Progenitor cell of endocrine pancreas (in vitro differentiated cells): ENCODE measurements around the gene SLC35F3. TPM values are rescaled to one million over a fixed set of nuclear protein-coding genes. Genes with fewer than 3 reads are reported as not detected.

Experiments used
- DNase-seq: peaks from one replicate; pipeline ENCODE4 v3.0.0; 2021; ENCODE audit warnings: low spot score; ENCODE audit not compliant: unreplicated experiment
- H3K27ac Mint-ChIP-seq: 2 replicates; pipeline ENCODE4 v1.8.0; 2021; ENCODE audit warnings: mild to moderate bottlenecking, moderate library complexity, mixed read lengths
- H3K27me3 Mint-ChIP-seq: 2 replicates; pipeline ENCODE4 v1.8.0; 2021; ENCODE audit warnings: mixed read lengths
- H3K36me3 Mint-ChIP-seq: 2 replicates; pipeline ENCODE4 v1.8.0; 2022; ENCODE audit warnings: mixed read lengths; ENCODE audit not compliant: insufficient read depth
- H3K4me1 Mint-ChIP-seq: 2 replicates; pipeline ENCODE4 v1.8.0; 2021; ENCODE audit warnings: low read depth, mixed read lengths
- H3K4me3 Mint-ChIP-seq: 2 replicates; pipeline ENCODE4 v1.8.0; 2021; ENCODE audit warnings: low read depth, mild to moderate bottlenecking, moderate library complexity, mixed read lengths
- H3K9me3 Mint-ChIP-seq: 2 replicates; pipeline ENCODE4 v1.8.0; 2021; ENCODE audit warnings: low read depth, mixed read lengths
- CTCF ChIP-seq: fragments of 200-600 bp; sonication (generic); IDR thresholded peaks from one replicate; pipeline ENCODE4 v1.5.0; 2021; ENCODE audit warnings: antibody characterized with exemption, mild to moderate bottlenecking; ENCODE audit not compliant: unreplicated experiment
- total RNA-seq: library from RNA; stranded (reverse); gene quantifications from 2 replicates; pipeline ENCODE4 v1.2.1, GENCODE V29; 2021

Gene SLC35F3
- total RNA-seq, 1 donor from 2014 or later = 0.74 TPM

DNA sequence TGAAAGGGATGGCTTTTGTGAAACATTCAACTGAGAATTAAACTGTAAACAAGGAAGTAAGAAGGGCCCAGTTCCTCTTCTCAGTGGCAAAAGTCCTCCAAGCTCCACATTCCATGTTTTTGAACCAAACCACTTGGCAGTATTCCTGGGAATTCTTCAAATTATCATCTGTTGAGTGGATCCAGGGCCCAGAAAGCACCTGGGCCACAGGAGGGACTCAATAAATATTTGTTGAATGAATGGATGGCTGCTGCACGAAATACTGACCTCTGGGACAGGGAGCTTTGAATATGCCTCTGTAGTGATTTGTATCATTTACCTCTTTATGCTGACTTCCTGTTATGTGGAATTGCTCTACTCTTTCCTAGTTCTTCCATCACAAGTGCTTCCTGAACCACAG, 4.7 kb downstream of the SLC35F3 start:
- Mint-ChIP-seq H3K27me3 (peaks cover 47% of the 10 kb centered on the region), H3K9me3 (no peaks in the 10 kb centered on the region), H3K4me1 (peaks cover 4% of the 10 kb centered on the region), H3K36me3 (no peaks in the 10 kb centered on the region), H3K27ac (no peak overlapping the region), H3K4me3 (no peak overlapping the region)
- DNase-seq = no peak
- no peak for TF ChIP-seq CTCF

DNA sequence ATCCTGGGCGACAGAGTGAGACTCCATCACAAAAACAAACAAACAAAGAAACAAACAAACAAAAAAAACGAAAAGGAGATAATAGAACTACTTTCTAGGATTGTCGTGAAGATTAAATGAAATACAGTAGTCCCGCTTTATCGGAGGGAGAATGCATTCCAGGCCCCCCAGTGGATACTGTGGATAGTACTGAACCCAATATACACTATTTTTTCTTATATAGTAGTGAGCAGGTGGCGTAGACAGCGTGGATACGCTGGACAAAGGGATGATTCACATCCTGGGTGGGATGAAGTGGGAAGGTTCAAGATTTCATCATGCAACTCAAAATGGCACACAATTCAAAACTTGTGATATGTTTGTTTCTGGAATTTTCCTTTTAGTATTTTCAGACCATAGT, 8.0 kb downstream of the SLC35F3 start:
- Mint-ChIP-seq H3K27ac (no peak overlapping the region), H3K36me3 (peaks cover 1% of the 10 kb centered on the region), H3K4me3 (no peak overlapping the region), H3K9me3 (peaks cover 5% of the 10 kb centered on the region), H3K27me3 (peaks cover 23% of the 10 kb centered on the region), H3K4me1 (no peaks in the 10 kb centered on the region)
- TF ChIP-seq CTCF = peak; percentile 8
- no peak for DNase-seq

DNA sequence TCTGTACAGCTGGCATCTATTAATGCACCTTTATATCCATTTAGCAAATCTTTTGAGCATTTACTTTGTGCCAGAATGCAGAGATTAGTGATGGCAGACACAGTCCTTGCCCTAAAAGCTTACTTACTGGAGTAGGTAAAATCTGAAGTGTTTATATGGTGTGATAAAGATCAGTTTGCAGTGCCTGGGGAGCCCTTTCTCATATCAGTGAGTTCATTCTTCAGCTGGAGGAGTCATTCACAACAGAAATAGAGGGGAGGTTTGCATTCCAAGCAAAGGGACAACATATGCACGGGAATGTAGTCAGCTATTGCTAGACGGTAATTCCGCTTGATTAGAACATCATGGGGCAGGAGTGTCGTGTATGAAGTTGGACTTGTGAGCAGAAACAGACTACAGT, 8.4 kb downstream of the SLC35F3 start:
- no peak for TF ChIP-seq CTCF
- H3K4me3 Mint-ChIP-seq = no peak overlapping the region
- no peak overlapping the region for H3K27ac Mint-ChIP-seq
- no peak for DNase-seq
- H3K27me3 Mint-ChIP-seq = peaks cover 20% of the 10 kb centered on the region
- H3K36me3 Mint-ChIP-seq = peaks cover 1% of the 10 kb centered on the region
- H3K4me1 Mint-ChIP-seq = no peaks in the 10 kb centered on the region
- peaks cover 5% of the 10 kb centered on the region for H3K9me3 Mint-ChIP-seq

DNA sequence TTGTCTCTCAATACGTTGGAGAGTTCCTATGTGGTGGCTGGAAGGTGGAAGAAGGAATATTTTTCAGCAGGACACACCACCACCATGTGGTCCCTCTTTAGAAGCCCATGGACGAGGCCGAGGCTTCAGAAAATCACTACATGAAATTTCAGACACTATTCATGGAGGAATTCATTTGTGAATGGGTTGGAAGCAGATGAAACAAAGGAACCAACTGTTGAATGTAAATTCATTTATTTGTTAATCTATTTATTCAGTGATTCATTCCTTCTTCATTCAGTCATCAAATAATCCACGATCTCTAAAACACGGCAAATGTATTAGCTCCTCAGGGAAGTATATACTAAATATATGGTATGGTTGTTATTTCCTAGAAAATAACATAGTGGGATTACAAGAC, 12.2 kb downstream of the SLC35F3 start:
- H3K4me3 Mint-ChIP-seq = no peak overlapping the region

GRCh38 chr1:233919786-233920185, 15.3 kb downstream of the SLC35F3 start:
- Mint-ChIP-seq H3K27me3 (no peaks in the 10 kb centered on the region), H3K4me1 (no peaks in the 10 kb centered on the region), H3K4me3 (no peak overlapping the region), H3K9me3 (peaks cover 5% of the 10 kb centered on the region), H3K36me3 (peaks cover 2% of the 10 kb centered on the region), H3K27ac (no peak overlapping the region)
- TF ChIP-seq CTCF = no peak
- no peak for DNase-seq

More for the DNA sequence above, 12.2 kb downstream of the SLC35F3 start:
- Mint-ChIP-seq H3K4me1 (no peaks in the 10 kb centered on the region), H3K36me3 (peaks cover 1% of the 10 kb centered on the region), H3K9me3 (peaks cover 5% of the 10 kb centered on the region), H3K27me3 (peaks cover 3% of the 10 kb centered on the region), H3K27ac (no peak overlapping the region)
- DNase-seq = no peak
- no peak for TF ChIP-seq CTCF
